GM19193 (cell line): ENCODE results near the gene HECTD1.

ENCODE experiments used
- POLR2A ChIP-seq: IDR thresholded peaks from 4 replicates; pipeline ENCODE4 v1.6.1; 2011; ENCODE audit not compliant: insufficient read depth, insufficient read length; ENCODE audit errors: extremely low read depth

Gene HECTD1

DNA sequence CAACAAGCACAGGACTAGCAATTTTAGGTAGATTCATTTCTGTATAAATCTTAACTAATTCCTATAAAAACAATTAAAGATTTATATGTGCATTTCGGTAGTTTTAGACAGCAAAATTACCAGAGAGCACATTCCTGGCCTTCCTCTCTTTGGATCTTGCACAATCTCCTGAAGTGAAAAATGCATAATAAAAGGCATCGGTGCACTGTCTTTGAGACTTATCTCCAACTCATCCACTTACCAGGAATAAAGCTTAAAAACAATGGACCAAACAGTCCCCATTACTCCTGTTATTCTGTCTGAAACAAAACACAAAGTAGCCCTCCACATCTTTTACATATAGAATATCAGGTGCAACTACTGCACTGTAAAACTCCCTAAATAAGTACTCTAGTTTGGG is 69.3 kb downstream of the HECTD1 start:
- no peak for TF ChIP-seq POLR2A

- no peak for TF ChIP-seq POLR2A
Observed at GRCh38 chr14:31137214-31137889, 70.2 kb downstream of the HECTD1 start.

DNA sequence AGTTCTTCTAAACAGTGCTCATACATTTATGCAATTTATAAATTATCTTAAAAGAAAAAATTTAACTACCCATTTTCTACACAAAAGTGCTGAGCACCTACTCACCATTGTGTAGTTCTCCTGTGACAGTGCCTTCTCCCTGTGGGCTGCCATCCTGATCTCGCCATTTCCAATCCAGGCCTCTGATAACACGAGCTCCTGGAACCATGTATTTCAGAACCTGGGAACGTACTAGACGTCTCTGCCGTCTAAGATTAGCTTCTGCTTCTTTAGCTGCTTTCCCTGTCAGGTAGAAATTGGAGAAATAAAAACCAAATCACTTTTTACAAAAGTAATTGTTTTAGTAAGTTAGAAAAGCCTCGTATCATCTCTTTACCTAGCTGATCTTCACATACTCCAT is 74.5 kb downstream of the HECTD1 start:
- TF ChIP-seq POLR2A: no peak

GRCh38 chr14:31128601-31129526 is 78.7 kb downstream of the HECTD1 start:
- TF ChIP-seq POLR2A: no peak

DNA sequence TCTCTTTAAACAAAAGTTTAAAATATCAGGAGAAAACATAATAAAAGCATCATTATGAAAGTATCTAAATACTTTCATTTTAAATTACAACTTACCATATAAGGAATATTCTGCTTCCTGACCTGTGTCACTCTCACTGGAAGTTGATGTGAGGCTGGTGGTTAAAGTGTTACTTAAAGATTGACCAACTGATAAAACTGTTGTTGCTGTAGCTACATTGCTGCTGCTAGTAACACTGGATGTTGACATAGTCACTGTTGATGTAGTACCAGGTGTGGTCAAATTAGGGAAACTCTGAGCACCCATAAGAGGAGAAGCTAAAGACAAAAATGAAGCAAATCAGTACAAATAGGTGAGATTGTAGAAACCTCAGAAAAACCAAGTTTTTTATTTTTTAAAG is 79.9 kb downstream of the HECTD1 start:
- no peak for TF ChIP-seq POLR2A

- TF ChIP-seq POLR2A: no peak
Observed at GRCh38 chr14:31126680-31127079, 80.9 kb downstream of the HECTD1 start.

DNA sequence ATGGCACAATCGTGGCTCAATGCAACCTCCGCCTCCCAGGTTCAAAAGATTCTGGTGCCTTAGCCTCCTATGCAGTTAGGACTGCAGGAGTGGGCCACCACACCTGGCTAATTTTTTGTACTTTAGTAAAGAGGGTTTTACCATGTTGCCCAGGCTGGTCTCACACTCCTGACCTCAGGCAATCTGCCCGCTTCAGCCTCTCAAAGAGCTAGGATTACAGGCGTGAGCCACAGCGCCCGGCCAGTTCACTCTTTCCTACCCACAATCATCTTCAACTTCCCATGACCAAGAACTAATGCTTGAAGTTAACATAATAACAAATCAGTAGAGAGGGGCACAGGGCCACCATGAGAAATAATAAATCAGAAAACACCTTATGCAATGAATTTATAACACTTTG is 82.4 kb downstream of the HECTD1 start:
- no peak for TF ChIP-seq POLR2A

GRCh38 chr14:31124197-31124596 is 83.4 kb downstream of the HECTD1 start:
- TF ChIP-seq POLR2A: no peak

GRCh38 chr14:31122921-31123320 is 84.7 kb downstream of the HECTD1 start:
- TF ChIP-seq POLR2A: no peak

- no peak for TF ChIP-seq POLR2A
Observed at GRCh38 chr14:31122098-31122611, 85.4 kb downstream of the HECTD1 start.

- no peak for TF ChIP-seq POLR2A
Observed at GRCh38 chr14:31118892-31119291, 88.7 kb downstream of the HECTD1 start.

DNA sequence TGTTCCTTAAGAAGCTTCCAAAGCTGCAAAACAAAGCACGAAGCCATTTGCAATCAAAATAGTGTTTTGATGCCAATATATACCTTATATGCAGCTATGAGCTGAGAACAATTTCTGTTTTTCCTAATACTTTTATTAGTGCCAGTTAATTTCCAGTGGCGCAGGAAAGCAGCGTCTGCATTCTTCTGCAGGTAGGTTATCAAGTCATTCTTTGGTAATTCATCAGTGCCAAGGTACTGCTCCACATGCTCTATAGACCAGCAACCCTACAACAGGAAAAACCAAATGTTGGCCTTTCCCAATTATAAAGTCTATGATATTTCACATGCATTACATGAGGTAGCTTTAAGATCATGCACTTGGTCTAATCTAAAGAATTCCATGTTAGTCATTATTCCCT is 93.8 kb downstream of the HECTD1 start:
- TF ChIP-seq POLR2A: no peak

- TF ChIP-seq POLR2A: no peak
Observed at GRCh38 chr14:31110872-31111271, 96.7 kb downstream of the HECTD1 start.

GRCh38 chr14:31109257-31109656 is 98.3 kb downstream of the HECTD1 start:
- TF ChIP-seq POLR2A: no peak

DNA sequence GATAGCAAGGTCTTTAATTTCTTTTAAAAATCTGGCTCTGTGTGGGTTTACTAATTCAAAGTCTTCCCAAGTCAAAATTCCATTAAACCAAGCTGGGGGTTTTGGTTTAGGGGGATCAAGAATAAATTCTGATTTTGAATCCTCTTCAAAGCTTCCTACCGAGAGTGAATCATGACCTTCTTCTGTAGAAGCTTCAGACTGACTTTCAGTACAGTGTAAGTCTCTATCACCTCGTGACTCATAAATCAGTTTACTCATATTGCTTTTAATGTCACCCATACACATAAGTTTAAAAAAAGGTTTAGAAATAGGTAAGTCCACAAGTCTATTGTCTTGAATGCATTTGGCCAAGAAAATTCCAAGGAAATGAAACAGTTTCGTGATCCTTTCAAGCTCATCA is 100.8 kb downstream of the HECTD1 start:
- TF ChIP-seq POLR2A: no peak

DNA sequence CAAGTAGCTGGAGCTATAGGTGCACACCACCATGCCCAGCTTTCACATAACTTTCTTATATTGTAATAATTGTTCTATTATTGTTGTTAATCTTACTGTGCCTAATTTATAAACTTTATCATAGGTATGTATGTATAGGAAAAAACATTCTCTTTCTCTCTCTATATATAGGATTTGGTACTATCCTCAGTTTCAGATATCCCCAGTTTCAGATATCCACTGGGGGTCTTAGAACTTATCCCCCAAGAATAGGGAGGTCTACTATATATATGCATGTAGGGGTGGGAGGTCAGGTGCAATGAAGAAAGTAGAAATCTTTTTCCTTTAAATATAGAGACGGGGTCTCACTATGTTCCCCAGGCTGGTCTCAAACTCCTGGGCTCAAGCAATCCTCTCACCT is 110.5 kb downstream of the HECTD1 start:
- no peak for TF ChIP-seq POLR2A
